GM10248 (cell line): ENCODE measurements around the gene NTRK3.
"Not testable (repeated sequence)": the region's sequence is repeated elsewhere in the genome, so short reads cannot be mapped to it uniquely, and the experiment has no call there.

ENCODE experiments used
- CTCF ChIA-PET: fragments of 300-600 bp; sonication (Branson Sonifier 250); formaldehyde crosslinking; extraction: SDS; loops from one replicate; lab custom pipeline; 2021; ENCODE audit warnings: antibody characterized with exemption; lab: Yijun Ruan, JAX
- POLR2A ChIA-PET: fragments of 350-650 bp; sonication (Branson Sonifier 250); formaldehyde crosslinking; extraction: SDS; loops from one replicate; lab custom pipeline; 2020; ENCODE audit warnings: antibody characterized with exemption; lab: Yijun Ruan, JAX
- DNase-seq: peaks from one replicate; pipeline ENCODE4 v3.0.0; 2012; ENCODE audit errors: extremely low spot score
- TF ChIP-seq, protein P1 (sequence below): IDR thresholded peaks from 2 replicates; pipeline ENCODE4 v1.5.1; 2012; ENCODE audit warnings: mild to moderate bottlenecking, low read depth; ENCODE audit errors: extremely low read depth, missing control alignments, control extremely low read depth

Gene NTRK3

DNA sequence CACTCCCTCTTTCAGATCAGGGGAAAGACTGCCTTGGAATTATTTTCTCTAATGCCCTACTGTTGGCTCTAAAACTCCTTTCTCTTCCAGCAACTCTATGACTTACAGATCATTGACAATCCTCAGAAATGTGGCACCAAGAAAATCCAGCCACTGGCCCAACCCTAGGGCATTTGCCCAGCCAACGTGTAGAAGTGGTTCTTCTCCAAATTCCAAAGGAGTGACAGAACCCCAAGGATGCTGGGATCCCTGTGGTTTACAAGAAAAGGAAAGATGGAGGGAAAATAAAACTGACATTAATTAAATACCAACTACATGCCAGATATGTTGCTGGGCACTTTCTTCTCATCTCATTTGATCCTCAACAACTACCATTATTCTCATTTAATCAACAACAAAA lies 216.0 kb downstream of the NTRK3 start:
- DNase-seq, result no peak
- CTCF ChIA-PET, result no interaction called here
- TF ChIP-seq, protein P1, sequence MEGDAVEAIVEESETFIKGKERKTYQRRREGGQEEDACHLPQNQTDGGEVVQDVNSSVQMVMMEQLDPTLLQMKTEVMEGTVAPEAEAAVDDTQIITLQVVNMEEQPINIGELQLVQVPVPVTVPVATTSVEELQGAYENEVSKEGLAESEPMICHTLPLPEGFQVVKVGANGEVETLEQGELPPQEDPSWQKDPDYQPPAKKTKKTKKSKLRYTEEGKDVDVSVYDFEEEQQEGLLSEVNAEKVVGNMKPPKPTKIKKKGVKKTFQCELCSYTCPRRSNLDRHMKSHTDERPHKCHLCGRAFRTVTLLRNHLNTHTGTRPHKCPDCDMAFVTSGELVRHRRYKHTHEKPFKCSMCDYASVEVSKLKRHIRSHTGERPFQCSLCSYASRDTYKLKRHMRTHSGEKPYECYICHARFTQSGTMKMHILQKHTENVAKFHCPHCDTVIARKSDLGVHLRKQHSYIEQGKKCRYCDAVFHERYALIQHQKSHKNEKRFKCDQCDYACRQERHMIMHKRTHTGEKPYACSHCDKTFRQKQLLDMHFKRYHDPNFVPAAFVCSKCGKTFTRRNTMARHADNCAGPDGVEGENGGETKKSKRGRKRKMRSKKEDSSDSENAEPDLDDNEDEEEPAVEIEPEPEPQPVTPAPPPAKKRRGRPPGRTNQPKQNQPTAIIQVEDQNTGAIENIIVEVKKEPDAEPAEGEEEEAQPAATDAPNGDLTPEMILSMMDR, result no peak
- POLR2A ChIA-PET, result no interaction called here

DNA sequence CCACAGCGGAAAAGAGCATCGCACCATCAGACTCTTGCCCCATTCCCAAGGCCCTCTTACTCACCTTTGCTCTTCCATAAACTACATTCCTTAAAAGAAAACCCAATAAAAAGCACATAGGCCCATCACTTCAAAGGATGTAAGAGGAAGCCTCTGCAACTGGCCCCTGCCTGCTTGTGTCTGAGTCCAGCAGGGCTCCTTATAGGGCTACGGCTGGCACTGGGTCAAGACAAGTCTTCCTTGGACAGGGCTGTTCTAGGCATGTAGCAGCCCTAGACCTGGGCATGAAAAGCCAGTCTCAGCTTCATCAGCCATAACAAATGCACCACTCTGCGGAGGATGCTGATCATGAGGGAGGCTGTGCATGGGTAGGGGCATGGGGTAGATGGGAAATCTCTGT lies 218.3 kb downstream of the NTRK3 start:
- TF ChIP-seq, protein P1, result no peak
- POLR2A ChIA-PET, result no interaction called here
- DNase-seq, result no peak
- CTCF ChIA-PET, result no interaction called here

DNA sequence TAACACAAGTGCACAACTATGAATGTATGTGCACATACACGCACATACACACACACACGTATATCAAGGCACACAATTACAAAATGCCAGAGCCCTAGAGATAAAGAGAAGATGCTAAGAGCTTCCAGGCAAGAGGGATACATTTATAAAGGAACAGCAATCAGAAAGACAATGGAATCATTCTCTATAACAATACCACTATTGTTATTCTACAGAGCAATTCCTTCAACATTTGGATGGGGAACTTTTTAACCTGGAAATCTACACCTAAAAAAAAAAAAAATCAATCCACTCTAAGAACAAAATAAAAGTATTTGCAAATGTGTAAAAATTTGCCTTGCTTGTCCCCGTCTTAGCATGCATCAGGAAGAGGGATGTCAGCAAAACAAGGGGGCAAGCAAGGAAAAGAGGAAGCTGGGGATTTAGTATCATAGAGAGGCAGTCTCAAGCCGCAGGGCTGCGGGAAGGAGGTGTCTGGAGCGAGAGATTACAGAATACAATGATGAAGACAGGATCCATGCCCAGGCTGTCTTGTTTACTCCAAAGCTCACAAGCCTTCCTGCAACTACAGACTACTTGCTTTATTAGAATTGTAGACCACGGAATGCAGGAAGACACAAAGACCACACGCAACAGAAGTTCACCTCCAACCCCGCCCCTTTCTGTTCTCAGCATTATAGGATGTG lies 220.2 kb downstream of the NTRK3 start:
- TF ChIP-seq, protein P1, result no peak
- no peak for DNase-seq
- ChIA-PET POLR2A (no interaction called here), CTCF (no interaction called here)

DNA sequence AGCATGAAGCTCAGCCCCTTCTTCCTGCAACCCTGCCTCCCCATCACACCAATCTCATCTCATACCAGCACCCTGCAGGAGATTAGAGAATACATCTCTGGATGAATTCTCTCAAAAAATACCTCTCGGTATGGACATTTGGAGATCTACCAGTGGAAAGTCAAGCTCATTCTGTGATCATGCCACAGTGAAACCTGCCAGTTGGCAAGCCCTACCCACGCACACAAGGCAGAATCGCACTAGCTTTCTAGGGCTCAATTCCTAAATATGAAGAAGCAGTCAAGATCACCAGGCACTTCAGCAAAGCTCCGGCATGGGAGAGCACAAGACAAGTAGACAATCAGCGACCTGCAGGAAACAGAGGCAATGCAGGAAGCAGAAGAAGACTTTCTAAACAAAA lies 221.2 kb downstream of the NTRK3 start:
- no peak for DNase-seq
- ChIA-PET CTCF (no interaction called here), POLR2A (no interaction called here)
- TF ChIP-seq, protein P1, result no peak

DNA sequence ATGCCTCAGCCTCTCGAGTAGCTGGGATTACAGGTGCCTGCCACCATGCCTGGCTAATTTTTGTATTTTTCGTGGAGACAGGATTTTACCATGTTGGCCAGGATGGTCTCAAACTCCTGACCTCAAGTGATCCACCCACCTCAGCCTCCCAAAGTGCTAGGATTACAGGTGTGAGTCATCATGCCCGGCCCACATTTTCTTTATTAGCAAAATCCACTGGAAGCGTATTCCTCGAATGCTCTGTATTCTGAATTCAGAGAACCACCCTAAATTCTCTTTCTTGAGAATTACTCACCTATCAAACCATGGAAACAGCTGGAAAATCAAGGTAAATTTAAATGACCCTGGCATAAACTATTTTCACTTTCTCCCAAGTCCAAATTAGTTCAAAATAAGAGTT lies 223.1 kb downstream of the NTRK3 start:
- POLR2A ChIA-PET, DNase-seq, CTCF ChIA-PET: not testable (repeated sequence)

DNA sequence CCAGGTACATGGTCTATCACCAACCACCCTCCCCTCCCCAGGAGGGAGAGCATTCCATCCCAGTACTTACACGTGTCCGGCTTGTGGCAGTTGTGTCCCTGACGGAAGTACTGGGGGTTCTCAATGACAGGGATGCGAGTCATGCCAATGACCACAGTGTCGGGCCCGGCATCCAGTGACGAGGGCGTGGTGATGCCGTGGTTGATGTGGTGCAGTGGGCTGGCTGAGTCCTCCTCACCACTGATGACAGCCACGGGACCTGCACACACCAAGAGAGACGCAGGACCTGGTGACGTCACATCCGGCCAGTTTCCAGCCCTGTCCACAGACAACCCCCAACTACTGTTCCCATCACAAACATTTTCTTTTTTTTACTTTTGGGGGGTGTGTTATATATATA lies 223.8 kb downstream of the NTRK3 start:
- TF ChIP-seq, protein P1, result no peak
- DNase-seq, result no peak
- POLR2A ChIA-PET, result no interaction called here
- CTCF ChIA-PET, result no interaction called here

DNA sequence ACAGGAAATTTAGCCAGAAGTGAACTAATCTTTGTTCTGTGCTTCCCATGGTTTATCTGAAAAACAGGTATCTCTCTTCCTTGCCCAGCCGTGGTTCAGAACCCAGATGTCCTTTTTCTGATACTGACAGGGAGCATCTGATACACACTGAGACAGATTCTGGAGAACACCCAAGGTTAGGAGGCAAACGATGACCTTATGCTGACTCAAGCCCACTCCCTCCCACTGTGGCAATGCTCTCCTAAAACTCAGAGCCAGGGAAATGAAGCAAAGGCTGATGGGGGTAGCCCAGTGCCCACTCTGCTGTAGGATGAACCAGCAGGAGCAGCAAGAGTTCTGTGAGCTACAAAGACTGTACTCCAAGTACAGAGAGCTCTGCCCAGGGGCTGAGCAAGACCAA lies 225.1 kb downstream of the NTRK3 start:
- CTCF ChIA-PET, result interaction anchor here (0.9 to 1.2 kb wide), 2 partner anchors 18 to 56 kb away, joined by 3 read pairs; no protein-coding TSS in a partner anchor
- DNase-seq, result no peak
- TF ChIP-seq, protein P1, result no peak
- POLR2A ChIA-PET, result no interaction called here
